Liver (tissue), 9 donors: Measurements from ENCODE around the gene CEMIP. TPM values are rescaled to one million over a fixed set of nuclear protein-coding genes. Genes with fewer than 3 reads are reported as not detected.

ENCODE experiments used
- DNase-seq: peaks from one replicate; pipeline ENCODE4 v3.0.0-alpha.2; 2017; ENCODE audit warnings: low spot score
- H3K27ac ChIP-seq, 2 donors: one replicate each; pipeline ENCODE4 v1.7.0; 2013; ENCODE audit warnings: inconsistent platforms in 2 of 2, low read length in 2 of 2, control low read depth in 1 of 2, low read depth in 1 of 2, mild to moderate bottlenecking in 1 of 2
- H3K27me3 ChIP-seq, 4 donors: one replicate each; pipeline versions ENCODE4 v1.6.1 to v1.7.0; 2013; ENCODE audit warnings: low read length in 3 of 4, inconsistent platforms in 1 of 4, mild to moderate bottlenecking in 1 of 4, moderate library complexity in 1 of 4; ENCODE audit not compliant: control insufficient read depth in 4 of 4, insufficient read depth in 4 of 4
- H3K36me3 ChIP-seq, 4 donors: one replicate each; pipeline versions ENCODE4 v1.6.1 to v1.7.0; 2013; ENCODE audit warnings: low read length in 3 of 4, mild to moderate bottlenecking in 3 of 4, low read depth in 1 of 4, moderate library complexity in 1 of 4; ENCODE audit not compliant: control insufficient read depth in 4 of 4, insufficient read depth in 3 of 4
- H3K4me1 ChIP-seq, 4 donors: one replicate each; pipeline versions ENCODE4 v1.6.1 to v1.7.0; 2013; ENCODE audit warnings: low read length in 3 of 4, mild to moderate bottlenecking in 3 of 4, moderate library complexity in 1 of 4; ENCODE audit not compliant: control insufficient read depth in 4 of 4, insufficient read depth in 4 of 4
- H3K4me3 ChIP-seq, 3 donors: one replicate each; pipeline versions ENCODE4 v1.6.1 to v1.7.0; 2013; ENCODE audit warnings: low read length in 3 of 3, control low read depth in 1 of 3, low read depth in 1 of 3, mild to moderate bottlenecking in 1 of 3
- H3K9ac ChIP-seq, 2 donors: one replicate each; pipeline ENCODE4 v1.7.0; 2013; ENCODE audit warnings: low read length in 2 of 2, mild to moderate bottlenecking in 2 of 2, moderate library complexity in 2 of 2, control low read depth in 1 of 2, low read depth in 1 of 2
- H3K9me3 ChIP-seq, 4 donors: one replicate each; pipeline versions ENCODE4 v1.6.1 to v1.7.0; 2013; ENCODE audit warnings: low read length in 3 of 4; ENCODE audit not compliant: control insufficient read depth in 4 of 4
- ATF3 ChIP-seq: IDR thresholded peaks from 2 replicates; pipeline ENCODE4 v1.6.1; 2016; ENCODE audit warnings: antibody characterized with exemption
- CTCF ChIP-seq: fragments of 150-350 bp; IDR thresholded peaks from 2 replicates; pipeline ENCODE4 v1.5.1; 2017; ENCODE audit warnings: improper control_type of control experiment, low read depth, low read length; ENCODE audit not compliant: missing input control
- EGR1 ChIP-seq, 2 donors: IDR thresholded peaks; 2 replicates each; pipeline ENCODE4 v1.6.1; 2016 to 2018; ENCODE audit warnings: antibody characterized with exemption in 2 of 2, low read depth in 2 of 2
- FOXA1 ChIP-seq: IDR thresholded peaks from 2 replicates; pipeline ENCODE4 v1.6.1; 2016; ENCODE audit warnings: antibody characterized with exemption
- FOXA2 ChIP-seq: IDR thresholded peaks from 2 replicates; pipeline ENCODE4 v1.6.1; 2016; ENCODE audit warnings: antibody characterized with exemption
- GABPA ChIP-seq, 2 donors: IDR thresholded peaks in 1 of 2; conservative IDR thresholded peaks in 1 of 2; 2 replicates each; pipeline ENCODE4 v1.6.1; 2016; ENCODE audit warnings: antibody characterized with exemption in 2 of 2, mild to moderate bottlenecking in 1 of 2, moderate library complexity in 1 of 2
- HNF4A ChIP-seq, 2 donors: conservative IDR thresholded peaks; 2 replicates each; pipeline ENCODE4 v1.6.1; 2016; ENCODE audit warnings: antibody characterized with exemption in 2 of 2, mild to moderate bottlenecking in 2 of 2
- HNF4G ChIP-seq: IDR thresholded peaks from 2 replicates; pipeline ENCODE4 v1.6.1; 2016; ENCODE audit warnings: antibody characterized with exemption
- JUND ChIP-seq, 2 donors: IDR thresholded peaks; 2 replicates each; pipeline ENCODE4 v1.6.1; 2016; ENCODE audit warnings: antibody characterized with exemption in 2 of 2
- MAX ChIP-seq: IDR thresholded peaks from 2 replicates; pipeline ENCODE4 v1.6.1; 2016; ENCODE audit warnings: antibody characterized with exemption
- NR2F2 ChIP-seq: IDR thresholded peaks from 2 replicates; pipeline ENCODE4 v1.6.1; 2016; ENCODE audit warnings: antibody characterized with exemption
- RAD21 ChIP-seq, 2 donors: IDR thresholded peaks; 2 replicates each; pipeline ENCODE4 v1.6.1; 2016; ENCODE audit warnings: antibody characterized with exemption in 2 of 2, mild to moderate bottlenecking in 2 of 2
- REST ChIP-seq: IDR thresholded peaks from 2 replicates; pipeline ENCODE4 v1.6.1; 2016; ENCODE audit warnings: antibody characterized with exemption, mild to moderate bottlenecking
- RXRA ChIP-seq, 2 donors: IDR thresholded peaks; 2 replicates each; pipeline ENCODE4 v1.6.1; 2017 to 2018; ENCODE audit warnings: antibody characterized with exemption in 2 of 2, mild to moderate bottlenecking in 1 of 2
- SP1 ChIP-seq: IDR thresholded peaks from 2 replicates; pipeline ENCODE4 v1.6.1; 2018; ENCODE audit warnings: antibody characterized with exemption, mild to moderate bottlenecking
- TAF1 ChIP-seq: conservative IDR thresholded peaks from 2 replicates; pipeline ENCODE4 v1.6.1; 2016; ENCODE audit warnings: antibody characterized with exemption, mild to moderate bottlenecking
- YY1 ChIP-seq: IDR thresholded peaks from 2 replicates; pipeline ENCODE4 v1.6.1; 2016; ENCODE audit warnings: antibody characterized with exemption, mild to moderate bottlenecking
- ZBTB33 ChIP-seq: IDR thresholded peaks from 2 replicates; pipeline ENCODE4 v1.6.1; 2016; ENCODE audit warnings: antibody characterized with exemption
- WGBS: extraction: QIAGEN DNeasy Blood & Tissue Kit; methylation state at CpG from one replicate; pipeline ENCODE4 v1.1.7; 2013; 5-methylcytosine and 5-hydroxymethylcytosine counted together
- polyA plus RNA-seq, 2 donors: library from polyadenylated mRNA; stranded (reverse) in 1 of 2; unstranded in 1 of 2; fragments of 200-250 nt in 1 of 2; fragments of >200 nt in 1 of 2; fragmentation: Nextera tagmentation in 1 of 2; extraction: Ambion mirVana in 1 of 2; gene quantifications; one replicate each; pipeline versions ENCODE4 v1.2.1 to v1.2.3, GENCODE V29; 2013 to 2015
- total RNA-seq, 2 donors: library from RNA; depleted of rRNA; stranded (reverse); fragments of >200 nt; gene quantifications; one replicate each; pipeline ENCODE4 v1.2.3, GENCODE V29; 2014
- donor health status: healthy.
- donor health status: healthy.
- donor health status: healthy.
- donor health status: healthy.
- donor health status: healthy.

Gene CEMIP
- total and polyA plus RNA-seq, 4 donors = under 0.01 to 0.89 (median 0.21) TPM

GRCh38 chr15:80878242-80878866 is 99.2 kb downstream of the CEMIP start:
- DNase-seq = no peak
- TF ChIP-seq ZBTB33 (no peak), GABPA (IDR thresholded peaks at IDR 0.05 in 1 of 2, conservative IDR thresholded peaks at IDR 0.05 in 1 of 2) (no peak), JUND (IDR thresholded peaks at IDR 0.05) (no peak), HNF4A (conservative IDR thresholded peaks at IDR 0.05) (no peak), RAD21 (IDR thresholded peaks at IDR 0.05) (no peak), EGR1 (IDR thresholded peaks at IDR 0.05; ENCODE audit: low read depth in 2 of 2) (no peak), CTCF (no peak), YY1 (no peak), RXRA (IDR thresholded peaks at IDR 0.05) (no peak), ATF3 (no peak), FOXA2 (no peak), REST (no peak)
- no peaks in the 10 kb centered on the region for H3K27me3 ChIP-seq
- no peak overlapping the region for H3K9ac ChIP-seq
- H3K4me1 ChIP-seq = no peaks in the 10 kb centered on the region
- no peaks in the 10 kb centered on the region for H3K36me3 ChIP-seq
- no peak overlapping the region for H3K27ac ChIP-seq
- no peak overlapping the region for H3K4me3 ChIP-seq
- WGBS = 87% methylated on average over 3 of the region's 3 CpGs
- H3K9me3 ChIP-seq = no peaks in the 10 kb centered on the region

- Histone ChIP-seq H3K4me3 (no peak overlapping the region), H3K9me3 (no peaks in the 10 kb centered on the region), H3K27ac (no peak overlapping the region), H3K4me1 (no peaks in the 10 kb centered on the region), H3K36me3 (no peaks in the 10 kb centered on the region), H3K27me3 (no peaks in the 10 kb centered on the region), H3K9ac (no peak overlapping the region)
- TF ChIP-seq CTCF (no peak), REST (no peak), SP1 (no peak), NR2F2 (no peak), HNF4G (no peak), FOXA1 (no peak), RXRA (IDR thresholded peaks at IDR 0.05) (no peak), MAX (no peak), EGR1 (IDR thresholded peaks at IDR 0.05; ENCODE audit: low read depth in 2 of 2) (no peak), FOXA2 (no peak), TAF1 (no peak)
- DNase-seq = no peak
- WGBS = 83% methylated on average over 2 of the region's 2 CpGs
Measured at GRCh38 chr15:80878867-80879250, 99.7 kb downstream of the CEMIP start.
